EL (cell line): ENCODE data around the gene OR2Z1.

Experiments
- DNase-seq: peaks from one replicate; pipeline ENCODE4 v3.0.0-alpha.2; 2016

Gene OR2Z1

DNA sequence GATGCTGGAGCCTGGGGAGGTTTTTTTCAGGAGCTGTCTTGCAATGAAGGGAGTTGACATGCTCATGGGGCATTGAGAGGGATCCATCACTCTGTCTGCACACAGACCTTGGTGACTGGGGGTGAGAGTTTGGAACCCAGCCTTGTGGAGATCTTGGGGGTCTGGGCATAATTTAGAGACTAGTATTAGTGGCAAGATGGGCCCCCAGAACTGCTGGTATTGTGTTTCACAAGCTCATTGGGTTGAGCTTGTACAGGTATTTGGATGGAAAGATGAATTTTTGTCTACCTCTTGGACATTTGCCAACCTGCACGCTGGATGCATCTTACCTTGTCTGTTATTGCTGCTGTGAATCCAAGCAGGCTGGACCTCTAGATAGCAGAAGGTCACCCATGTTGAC is at the start of gene OR2Z1:
OR2Z1 (plus strand) TSS at position 301 of the 400 bp plus-strand sequence. CDS start 9,395 bp downstream, outside the sequence.
- no peak for DNase-seq

DNA sequence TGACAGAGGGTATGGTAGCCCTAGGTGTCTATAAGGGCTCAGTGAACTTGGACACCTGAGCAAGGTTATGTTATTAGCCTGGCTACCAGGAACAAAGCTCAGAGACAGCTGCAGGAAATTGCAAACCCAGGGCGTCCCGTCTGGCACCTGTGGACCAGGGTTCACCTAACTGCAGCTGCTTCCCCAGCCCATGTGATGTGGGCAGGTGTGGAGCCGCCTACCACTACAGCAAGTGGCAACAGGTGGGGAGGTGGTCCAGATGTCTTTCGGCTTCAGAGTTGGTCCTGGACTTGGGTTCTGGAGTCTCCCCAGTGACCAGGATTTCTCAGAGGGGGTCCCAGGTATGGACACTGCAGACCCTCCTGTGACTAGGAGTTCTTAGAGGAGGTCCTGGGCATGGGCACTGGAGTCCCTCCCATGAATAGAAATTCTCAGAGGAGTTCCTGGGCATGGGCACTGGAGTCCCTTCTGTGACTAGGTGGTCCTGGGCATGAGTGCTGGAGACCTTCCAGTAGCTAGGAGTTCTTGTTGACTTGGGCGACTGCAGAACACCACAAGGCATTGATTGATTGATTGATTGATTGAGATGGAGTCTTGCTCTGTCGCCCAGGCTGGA is 48.0 kb upstream of the OR2Z1 start:
- DNase-seq, result no peak

DNA sequence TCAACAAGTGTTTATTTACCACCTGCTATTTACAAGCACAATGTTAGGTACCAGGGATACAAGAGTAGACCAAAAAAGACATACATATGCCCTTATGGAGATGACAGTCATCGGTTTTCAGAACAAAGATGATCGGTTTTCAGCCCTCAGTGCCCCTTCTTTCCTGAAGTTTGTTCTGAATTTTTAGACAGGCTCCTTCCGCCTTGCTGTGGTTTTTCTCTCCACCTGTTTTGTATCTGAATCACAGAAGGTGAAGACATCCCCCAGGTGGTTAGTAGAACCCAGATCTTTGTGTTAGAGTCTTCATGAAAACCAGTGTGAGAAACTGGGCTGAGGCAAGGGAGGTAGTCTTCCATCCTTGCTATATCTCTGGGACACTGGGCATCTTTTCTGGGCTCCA is 46.4 kb upstream of the OR2Z1 start:
- no peak for DNase-seq

- no peak for DNase-seq
Observed at GRCh38 chr19:8678244-8678807, 43.1 kb upstream of the OR2Z1 start.

DNA sequence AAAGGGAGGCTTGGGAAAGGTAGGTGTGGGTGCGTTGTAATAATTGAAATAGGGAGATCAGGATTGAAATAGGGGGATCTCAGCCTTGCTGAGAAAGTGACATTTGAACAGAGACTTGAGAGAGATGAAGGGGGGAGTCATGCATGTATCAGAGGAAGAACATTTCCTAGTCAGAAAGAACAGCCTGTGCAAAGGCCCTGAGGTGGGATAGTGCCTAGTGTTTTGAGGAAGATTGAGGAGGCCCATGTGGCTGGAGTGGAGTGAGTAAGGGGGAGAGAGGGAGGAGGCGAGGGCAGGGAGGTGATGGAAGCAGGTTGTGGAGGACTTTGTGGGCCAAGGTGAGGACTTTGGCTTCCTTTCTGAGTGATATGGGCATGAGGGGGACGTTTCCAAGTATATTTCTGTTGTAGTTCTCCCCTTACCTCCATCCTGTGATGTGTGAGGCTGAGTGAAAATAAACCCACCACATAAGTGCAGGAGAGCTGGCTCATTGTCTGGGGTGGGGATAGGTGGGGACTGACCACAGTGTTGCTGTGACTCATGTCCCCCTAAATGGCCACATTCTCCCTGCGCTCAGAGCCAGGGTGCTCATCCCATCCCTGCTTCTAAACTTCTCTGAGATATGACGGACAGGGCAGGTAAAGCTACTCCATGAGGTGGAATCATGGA is 40.6 kb upstream of the OR2Z1 start:
- no peak for DNase-seq

- DNase-seq, result no peak
Observed at GRCh38 chr19:8681345-8682029, 39.9 kb upstream of the OR2Z1 start.

GRCh38 chr19:8682472-8682871 is 39.0 kb upstream of the OR2Z1 start:
- no peak for DNase-seq

GRCh38 chr19:8682931-8683330 is 38.5 kb upstream of the OR2Z1 start:
- no peak for DNase-seq

DNA sequence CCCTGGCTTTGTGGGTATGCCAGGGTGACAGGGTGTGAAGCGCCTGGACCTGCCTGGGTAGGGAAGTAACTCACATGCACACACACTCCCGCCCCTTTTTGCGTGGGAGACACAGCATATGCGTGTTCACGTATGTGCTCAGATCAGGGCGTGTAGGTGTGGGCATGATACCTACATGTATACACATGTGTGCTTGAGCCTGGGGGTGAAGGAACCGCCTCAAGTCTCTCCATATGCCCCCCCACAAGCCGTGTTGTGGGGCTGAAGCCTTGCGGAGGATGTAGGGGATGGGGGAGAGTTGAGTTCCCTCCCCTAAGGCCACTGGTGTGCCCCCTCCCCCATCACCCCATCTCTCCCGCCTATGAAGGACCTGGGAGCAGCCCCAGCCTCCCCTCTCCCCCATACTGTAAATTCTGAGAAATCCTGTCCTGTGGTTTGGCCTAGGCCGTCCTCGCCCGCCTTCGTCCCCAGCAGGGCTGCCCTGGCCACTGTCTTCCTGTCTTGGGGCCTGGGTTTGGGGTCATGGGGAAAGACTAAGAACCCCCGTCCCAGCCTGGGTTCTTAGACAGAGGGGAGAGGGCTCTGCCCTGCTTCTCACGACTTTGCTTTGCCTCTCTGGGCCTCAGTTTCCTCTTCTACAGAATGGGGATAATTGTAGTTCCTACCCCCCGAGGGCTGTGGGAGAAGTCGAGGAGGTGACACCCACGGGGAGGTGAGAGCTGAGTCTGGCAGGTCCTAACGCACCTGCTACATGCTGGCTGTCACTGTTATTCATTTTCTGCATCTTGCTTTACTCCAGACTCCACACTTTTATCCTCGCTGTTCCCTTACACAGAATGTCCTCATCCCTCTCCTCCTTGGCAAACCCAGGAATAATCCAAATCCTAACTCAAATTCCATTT is 37.2 kb upstream of the OR2Z1 start:
- no peak for DNase-seq

DNA sequence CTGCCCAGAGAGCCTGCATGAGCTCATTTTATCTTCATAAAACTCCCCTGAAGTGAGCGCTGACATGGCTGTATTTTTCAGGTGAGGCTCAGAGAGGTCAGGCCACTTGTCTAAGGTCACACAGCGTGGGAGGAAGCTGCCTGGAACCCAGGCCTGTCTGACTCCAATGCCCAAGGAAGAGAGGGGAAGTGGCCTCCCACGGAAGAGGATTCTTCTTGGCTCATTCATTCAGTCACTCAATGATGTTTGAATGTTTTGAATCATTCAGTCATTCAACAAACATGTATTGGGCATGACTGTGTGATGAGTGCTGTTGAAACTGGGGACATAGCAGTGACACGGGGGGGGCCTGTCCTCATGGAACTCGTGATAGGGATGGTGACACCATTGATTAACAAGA is 34.9 kb upstream of the OR2Z1 start:
- no peak for DNase-seq

DNA sequence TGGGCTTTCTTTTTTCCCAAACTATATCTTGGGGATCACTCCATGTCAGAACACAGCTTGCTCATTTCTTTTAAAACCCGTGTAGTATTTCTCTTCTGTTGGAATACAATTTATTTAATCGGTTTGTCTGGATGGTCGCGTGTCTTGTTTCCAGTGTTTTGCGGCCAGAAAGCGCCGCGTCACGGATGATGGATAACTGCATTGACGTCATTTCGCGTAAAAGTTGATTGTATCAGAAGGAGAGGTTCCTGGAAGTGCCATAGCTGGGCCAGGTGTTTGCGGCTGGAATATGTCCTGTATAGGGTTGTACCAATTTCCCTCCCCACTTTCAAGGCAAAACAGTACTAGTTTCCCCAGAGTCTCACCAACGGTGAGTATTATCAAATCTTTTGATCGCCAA is 32.5 kb upstream of the OR2Z1 start:
- no peak for DNase-seq

DNA sequence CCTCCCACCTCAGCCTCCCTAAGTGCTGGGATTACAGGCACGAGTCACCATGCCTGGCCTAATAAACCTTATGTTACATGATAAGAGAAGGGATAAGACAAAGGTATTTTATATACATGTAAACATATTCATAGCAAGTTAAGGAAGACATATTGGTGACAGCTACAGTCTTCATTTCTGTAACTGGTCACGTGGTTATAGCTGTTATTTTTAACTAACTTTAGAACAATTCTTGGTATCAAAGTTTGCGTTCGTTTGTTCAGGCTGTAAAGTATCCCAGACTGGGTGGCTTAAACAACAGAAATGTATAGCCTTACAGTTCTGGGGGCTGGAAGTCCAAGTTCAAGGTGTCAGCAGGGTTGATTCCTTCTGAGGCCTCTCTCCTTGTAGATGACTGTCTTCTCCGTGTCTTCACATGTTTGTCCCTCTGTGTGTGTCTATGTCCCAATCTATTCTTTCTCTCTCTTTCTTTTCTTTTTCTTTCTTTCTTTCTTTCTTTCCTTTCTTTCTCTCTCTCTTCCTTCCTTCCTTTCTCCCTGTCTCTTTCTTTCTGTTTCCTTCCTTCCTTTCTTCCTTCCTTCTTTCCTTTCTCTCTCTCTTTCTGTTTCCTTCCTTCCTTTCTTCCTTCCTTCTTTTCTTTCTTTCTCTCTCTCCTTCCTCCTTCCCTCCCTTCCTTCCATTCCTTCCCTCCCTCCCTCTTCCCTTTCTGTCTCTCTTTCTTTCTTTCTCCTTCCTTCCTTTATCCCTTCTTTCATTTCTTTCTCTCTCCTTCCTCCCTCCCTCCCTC is 30.5 kb upstream of the OR2Z1 start:
- DNase-seq, result no peak

GRCh38 chr19:8695501-8695900 is 25.9 kb upstream of the OR2Z1 start:
- no peak for DNase-seq

DNA sequence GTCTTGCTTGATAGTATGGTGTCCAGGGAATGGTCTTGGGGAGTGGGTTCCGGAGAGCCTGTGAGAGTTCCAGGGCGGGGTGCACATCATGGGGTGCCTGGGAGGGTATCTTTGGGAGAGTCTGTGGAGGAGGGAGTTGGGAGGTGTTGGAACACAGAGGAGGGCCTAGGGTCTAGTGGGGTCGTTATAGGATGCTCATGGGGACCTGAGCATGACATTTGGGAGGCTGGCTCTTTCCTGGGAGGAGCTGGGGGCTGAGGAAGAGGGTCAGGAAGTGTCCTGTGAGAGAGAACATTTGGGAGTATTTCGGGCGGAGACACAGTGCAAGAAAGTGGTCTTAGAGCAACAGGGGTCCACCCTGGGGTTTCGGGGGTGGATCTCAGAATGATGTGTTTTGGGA is 25.5 kb upstream of the OR2Z1 start:
- no peak for DNase-seq

GRCh38 chr19:8696993-8697392 is 24.4 kb upstream of the OR2Z1 start:
- DNase-seq, result no peak

- no peak for DNase-seq
Observed at GRCh38 chr19:8697671-8698432, 23.6 kb upstream of the OR2Z1 start.

DNA sequence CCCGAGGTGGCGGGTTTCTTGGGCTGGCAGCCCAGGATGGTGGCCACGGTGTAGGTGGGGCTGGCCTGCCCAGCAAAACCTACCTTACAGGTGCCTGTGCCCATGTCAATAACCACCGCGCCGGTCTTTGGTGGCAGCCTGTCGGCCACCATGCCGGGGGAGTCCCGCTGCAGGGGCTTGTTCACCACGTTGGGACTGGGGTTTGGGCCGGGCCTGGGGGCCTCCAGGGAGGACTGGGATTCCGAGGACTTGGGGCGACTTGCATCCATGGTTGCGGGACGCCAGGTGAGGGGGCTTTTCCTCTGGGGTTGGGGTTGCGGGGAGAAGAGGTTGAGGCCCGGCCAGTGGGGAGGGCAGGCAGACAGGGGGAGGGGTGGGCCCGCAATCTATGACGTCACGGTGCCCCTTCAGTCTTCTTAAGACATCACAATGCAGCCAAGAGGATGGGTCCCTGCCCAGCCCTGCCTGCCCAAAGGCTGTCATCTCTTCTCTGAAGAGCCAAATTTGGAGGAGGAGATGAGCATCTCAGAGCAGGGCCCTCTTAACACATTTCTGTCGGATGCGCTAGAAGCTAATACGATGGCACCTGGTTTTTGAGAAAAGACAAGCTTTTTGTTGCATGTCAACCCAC is 22.9 kb upstream of the OR2Z1 start, which contains the start of gene ACTL9:
ACTL9 (minus strand) TSS at position 363 of the 631 bp plus-strand sequence; CDS start at position 269, 94 bp downstream.
- no peak for DNase-seq

DNA sequence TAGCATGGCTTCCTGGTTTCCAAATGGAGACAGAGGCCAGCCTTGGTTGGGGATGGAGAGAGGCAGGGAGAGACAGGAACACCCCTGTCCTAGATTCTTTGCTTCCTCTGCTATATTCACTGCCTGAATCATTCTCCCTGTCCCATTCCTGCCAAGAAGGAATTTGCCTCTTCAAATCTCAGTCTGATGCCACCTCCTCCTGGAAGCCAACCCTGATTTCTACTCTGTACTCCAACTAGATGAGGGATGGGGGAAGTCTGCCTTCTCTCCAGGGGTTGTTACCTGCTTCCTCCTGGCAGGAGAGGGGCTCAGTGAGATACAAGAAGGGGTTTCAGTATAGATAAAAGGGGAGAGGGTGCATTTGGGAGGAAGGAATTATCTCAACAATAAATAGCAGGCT is 21.5 kb upstream of the OR2Z1 start:
- no peak for DNase-seq

GRCh38 chr19:8700956-8701355 is 20.5 kb upstream of the OR2Z1 start:
- no peak for DNase-seq

- DNase-seq, result no peak
Observed at GRCh38 chr19:8702350-8702749, 19.1 kb upstream of the OR2Z1 start.

GRCh38 chr19:8703223-8703622 is 18.2 kb upstream of the OR2Z1 start:
- no peak for DNase-seq
